HG02759 (cell line): ENCODE measurements around the gene EGFLAM.
"Not testable (repeated sequence)": the region's sequence is repeated elsewhere in the genome, so short reads cannot be mapped to it uniquely, and the experiment has no call there.

Experiments used
- ATAC-seq: cut with Tn5 transposase; IDR thresholded peaks from one replicate; pipeline ENCODE4 v1.9.1; 2021; ENCODE audit warnings: mild to moderate bottlenecking, moderate library complexity; ENCODE audit not compliant: unreplicated experiment

Gene EGFLAM

GRCh38 chr5:38323645-38324295 is 65.4 kb downstream of the EGFLAM start:
- ATAC-seq = no peak

GRCh38 chr5:38329132-38329715 is 70.9 kb downstream of the EGFLAM start:
- no peak for ATAC-seq

GRCh38 chr5:38330207-38330606 is 71.8 kb downstream of the EGFLAM start:
- ATAC-seq = no peak

- ATAC-seq = no peak
These were observed 73.5 kb downstream of the EGFLAM start for GRCh38 chr5:38331831-38332230.

- ATAC-seq = not testable (repeated sequence)
These were observed 74.8 kb downstream of the EGFLAM start for GRCh38 chr5:38333181-38333580.

- no peak for ATAC-seq
These were observed 80.1 kb downstream of the EGFLAM start for GRCh38 chr5:38338455-38338854.

GRCh38 chr5:38339446-38339845 is 81.1 kb downstream of the EGFLAM start:
- ATAC-seq = no peak

- no peak for ATAC-seq
These were observed 82.7 kb downstream of the EGFLAM start for GRCh38 chr5:38341056-38341455.

- ATAC-seq = no peak
These were observed 83.3 kb downstream of the EGFLAM start for GRCh38 chr5:38341641-38342040.

- ATAC-seq = no peak
These were observed 83.9 kb downstream of the EGFLAM start for GRCh38 chr5:38342261-38342660.

GRCh38 chr5:38344891-38345290 is 86.5 kb downstream of the EGFLAM start:
- no peak for ATAC-seq

- no peak for ATAC-seq
These were observed 88.2 kb downstream of the EGFLAM start for GRCh38 chr5:38346593-38346992.

- no peak for ATAC-seq
These were observed 88.8 kb downstream of the EGFLAM start for GRCh38 chr5:38347040-38347763.

- no peak for ATAC-seq
These were observed 89.5 kb downstream of the EGFLAM start for GRCh38 chr5:38347896-38348295.

- ATAC-seq = no peak
These were observed 102.1 kb downstream of the EGFLAM start for GRCh38 chr5:38360323-38361061.

GRCh38 chr5:38362713-38363112 is 104.4 kb downstream of the EGFLAM start:
- no peak for ATAC-seq

- ATAC-seq = no peak
These were observed 106.5 kb downstream of the EGFLAM start for GRCh38 chr5:38364825-38365224.

- no peak for ATAC-seq
These were observed 109.1 kb downstream of the EGFLAM start for GRCh38 chr5:38367410-38367809.

- no peak for ATAC-seq
These were observed 109.6 kb downstream of the EGFLAM start for GRCh38 chr5:38367966-38368365.

GRCh38 chr5:38369692-38370091 is 111.3 kb downstream of the EGFLAM start:
- no peak for ATAC-seq

- ATAC-seq = no peak
These were observed 112.2 kb downstream of the EGFLAM start for GRCh38 chr5:38370358-38371100.
